Activated B cell treated with CpG ODN at 0.5 μM for 24 hours (primary cell): Measurements from ENCODE around the gene AVL9. TPM values are rescaled to one million over a fixed set of nuclear protein-coding genes. Genes with fewer than 3 reads are reported as not detected.

ENCODE experiments used
- ATAC-seq: fragments of 200-7000 bp; cut with Tn5 transposase; one replicate; pipeline ENCODE4 v1.10.0; 2021; ENCODE audit warnings: low read depth, mild to moderate bottlenecking, moderate library complexity
- CTCF ChIA-PET: fragments of 350-600 bp; sonication (Branson Sonifier 250); formaldehyde crosslinking; loops from one replicate; lab custom pipeline; 2021; ENCODE audit warnings: antibody characterized with exemption; lab: Charles Lee
- POLR2A ChIA-PET: fragments of 350-600 bp; sonication (Branson Sonifier 250); formaldehyde crosslinking; loops from one replicate; lab custom pipeline; 2021; ENCODE audit warnings: antibody characterized with exemption; lab: Charles Lee
- DNase-seq: peaks from one replicate; pipeline ENCODE4 v3.0.0; 2022
- H3K27ac Mint-ChIP-seq: one replicate; pipeline ENCODE4 v1.8.0; 2020; ENCODE audit warnings: mixed read lengths
- H3K27me3 Mint-ChIP-seq: one replicate; pipeline ENCODE4 v1.8.0; 2021; ENCODE audit warnings: mixed read lengths
- H3K36me3 Mint-ChIP-seq: one replicate; pipeline ENCODE4 v1.8.0; 2021; ENCODE audit warnings: low read depth, mixed read lengths
- H3K4me1 Mint-ChIP-seq: one replicate; pipeline ENCODE4 v1.8.0; 2021; ENCODE audit warnings: mixed read lengths
- H3K4me3 Mint-ChIP-seq: one replicate; pipeline ENCODE4 v1.8.0; 2020; ENCODE audit warnings: mild to moderate bottlenecking, mixed read lengths
- H3K9me3 Mint-ChIP-seq: one replicate; pipeline ENCODE4 v1.8.0; 2020; ENCODE audit warnings: mixed read lengths
- CTCF ChIP-seq: fragments of 200-600 bp; IDR thresholded peaks from one replicate; pipeline ENCODE4 v1.8.0; 2022; ENCODE audit warnings: antibody characterized with exemption, mild to moderate bottlenecking
- intact Hi-C: fragments of 100-400 bp; cut with micrococcal nuclease; formaldehyde crosslinking; loops from one replicate; pipeline ENCODE4 v1.15.1; 2024
- total RNA-seq: library from RNA; stranded (reverse); gene quantifications from 2 replicates; pipeline ENCODE4 v1.2.3, GENCODE V29; 2022

The AVL9 gene
- total RNA-seq, 1 donor from 2014 or later, result 52.5 TPM

GRCh38 chr7:32481176-32481575, 14.1 kb upstream of the AVL9 start:
- no peak for TF ChIP-seq CTCF
- H3K4me1 Mint-ChIP-seq, result no peaks in the 10 kb centered on the region
- intact Hi-C loops, result no loop called here
- H3K27ac Mint-ChIP-seq, result no peak overlapping the region
- POLR2A ChIA-PET, result no interaction called here
- peaks cover 14% of the 10 kb centered on the region for H3K36me3 Mint-ChIP-seq
- DNase-seq, result no peak
- ATAC-seq, result no peak
- no peaks in the 10 kb centered on the region for H3K27me3 Mint-ChIP-seq
- no peaks in the 10 kb centered on the region for H3K9me3 Mint-ChIP-seq
- no peak overlapping the region for H3K4me3 Mint-ChIP-seq
- CTCF ChIA-PET, result no interaction called here

- TF ChIP-seq CTCF, result no peak
- ChIA-PET POLR2A (no interaction called here), CTCF (no interaction called here)
- Mint-ChIP-seq H3K36me3 (peaks cover 21% of the 10 kb centered on the region), H3K27me3 (no peaks in the 10 kb centered on the region), H3K27ac (no peak overlapping the region), H3K9me3 (no peaks in the 10 kb centered on the region), H3K4me1 (no peaks in the 10 kb centered on the region), H3K4me3 (no peak overlapping the region)
- ATAC-seq (no peak), DNase-seq (no peak)
- intact Hi-C loops, result no loop called here
Measured at GRCh38 chr7:32481921-32482320, 13.4 kb upstream of the AVL9 start.

- Mint-ChIP-seq H3K4me1 (peaks cover 21% of the 10 kb centered on the region), H3K27me3 (no peaks in the 10 kb centered on the region), H3K4me3 (peak overlapping the region; percentile 95), H3K36me3 (peaks cover 43% of the 10 kb centered on the region), H3K9me3 (no peaks in the 10 kb centered on the region), H3K27ac (peak overlapping the region; percentile 93)
- CTCF ChIA-PET, result interaction anchor here (1.0 kb wide), 1 partner anchor 84 kb away, joined by 3 read pairs; no protein-coding TSS in a partner anchor
- ATAC-seq, result no peak
- intact Hi-C loops, result loop anchor here (1.0 to 10.0 kb wide), 6 partner anchors 61 to 1895 kb away; partner anchors contain the start of genes BBS9, GARS1 and RP9
- no peak for TF ChIP-seq CTCF
- POLR2A ChIA-PET, result interaction anchor here (0.5 to 1.4 kb wide), 5 partner anchors 11 to 572 kb away, joined by 3 to 10 read pairs (median 3); partner anchors contain the start of genes KBTBD2 and NT5C3A
- DNase-seq, result no peak
Measured at GRCh38 chr7:32489788-32490126, 5.5 kb upstream of the AVL9 start.

- H3K36me3 Mint-ChIP-seq, result peaks cover 40% of the 10 kb centered on the region
- no peak for TF ChIP-seq CTCF
- H3K4me3 Mint-ChIP-seq, result peak within 1 kb of the TSS; percentile 95
- DNase-seq (peak; percentile 82), ATAC-seq (peak; percentile 60)
- ChIA-PET CTCF (interaction anchor here (1.0 kb wide), 1 partner anchor 84 kb away, joined by 3 read pairs; no protein-coding TSS in a partner anchor), POLR2A (interaction anchor here (0.6 to 1.4 kb wide), 4 partner anchors 10 to 572 kb away, joined by 3 to 4 read pairs (median 3); partner anchors contain the start of genes KBTBD2 and NT5C3A)
- no peaks in the 10 kb centered on the region for H3K9me3 Mint-ChIP-seq
- H3K4me1 Mint-ChIP-seq, result peaks cover 24% of the 10 kb centered on the region
- no peaks in the 10 kb centered on the region for H3K27me3 Mint-ChIP-seq
- peak within 1 kb of the TSS; percentile 93 for H3K27ac Mint-ChIP-seq
- intact Hi-C loops, result loop anchor here (1.0 to 10.0 kb wide), 6 partner anchors 61 to 1895 kb away; partner anchors contain the start of genes BBS9, GARS1 and RP9
Measured at GRCh38 chr7:32490127-32490796, 5.0 kb upstream of the AVL9 start, which contains the start of gene LSM5. Gene LSM5 (minus strand): TSS chr7:32490380. CDS start chr7:32490365, 15 bp downstream.

GRCh38 chr7:32494946-32495297, 367 bp upstream of the AVL9 start:
- Mint-ChIP-seq H3K27me3 (no peaks in the 10 kb centered on the region), H3K36me3 (peaks cover 26% of the 10 kb centered on the region), H3K4me3 (peak overlapping the region; percentile 93), H3K4me1 (peaks cover 40% of the 10 kb centered on the region), H3K9me3 (no peaks in the 10 kb centered on the region), H3K27ac (peak overlapping the region; percentile 93)
- TF ChIP-seq CTCF, result no peak
- ATAC-seq (no peak), DNase-seq (no peak)
- CTCF ChIA-PET, result no interaction called here
- POLR2A ChIA-PET, result interaction anchor here (0.6 to 1.7 kb wide), 11 partner anchors 9 to 1901 kb away, joined by 3 to 13 read pairs (median 5); partner anchors contain the start of genes GARS1, KBTBD2, NT5C3A and RP9
- intact Hi-C loops, result loop anchor here (1.0 to 10.0 kb wide), 9 partner anchors 22 to 1900 kb away; partner anchors contain the start of genes BBS9, GARS1, NT5C3A and RP9
